Loucy (cell line): Measurements from ENCODE around the gene GULP1.

Experiments used
- H2AFZ ChIP-seq: fragments of 200-600 bp; sonication (generic); 2 replicates; pipeline ENCODE4 v1.6.0; 2016; ENCODE audit warnings: antibody characterized with exemption, mild to moderate bottlenecking, low read length, moderate library complexity
- H3F3A ChIP-seq: fragments of 200-600 bp; 2 replicates; pipeline ENCODE4 v1.6.0; 2016; ENCODE audit warnings: antibody characterized with exemption, low read depth, mild to moderate bottlenecking
- H3K27me3 ChIP-seq: fragments of 200-600 bp; sonication (generic); 2 replicates; pipeline ENCODE4 v1.6.1; 2014; ENCODE audit warnings: low read length, mild to moderate bottlenecking; ENCODE audit not compliant: insufficient read depth, poor library complexity, severe bottlenecking
- H3K36me3 ChIP-seq: fragments of 200-600 bp; sonication (generic); 2 replicates; pipeline ENCODE4 v1.6.1; 2016; ENCODE audit warnings: low read length; ENCODE audit not compliant: insufficient read depth
- H3K4me1 ChIP-seq: fragments of 200-600 bp; sonication (generic); 2 replicates; pipeline ENCODE4 v1.5.1; 2014; ENCODE audit warnings: low read length, mild to moderate bottlenecking; ENCODE audit not compliant: insufficient read depth, poor library complexity, severe bottlenecking
- H3K4me2 ChIP-seq: fragments of 200-600 bp; sonication (generic); 2 replicates; pipeline ENCODE4 v1.6.0; 2014; ENCODE audit warnings: antibody characterized with exemption, low read length, low read depth, mild to moderate bottlenecking; ENCODE audit not compliant: poor library complexity, severe bottlenecking
- H3K4me3 ChIP-seq: fragments of 200-600 bp; sonication (generic); 2 replicates; pipeline ENCODE4 v1.5.1; 2014; ENCODE audit warnings: low read length, mild to moderate bottlenecking, mixed read lengths; ENCODE audit not compliant: poor library complexity, severe bottlenecking
- H3K79me2 ChIP-seq: fragments of 200-600 bp; sonication (generic); 2 replicates; pipeline ENCODE4 v1.6.1; 2014; ENCODE audit warnings: low read length; ENCODE audit not compliant: insufficient read depth
- H3K9ac ChIP-seq: fragments of 200-600 bp; sonication (generic); 2 replicates; pipeline ENCODE4 v1.6.0; 2014; ENCODE audit warnings: mild to moderate bottlenecking, low read depth, low read length, moderate library complexity; ENCODE audit not compliant: poor library complexity, severe bottlenecking
- H3K9me2 ChIP-seq: fragments of 200-600 bp; sonication (generic); replicated peaks from 2 replicates; pipeline ENCODE4 v1.6.1; 2016; ENCODE audit warnings: low read depth, low read length, mixed read lengths
- H3K9me3 ChIP-seq: fragments of 200-600 bp; sonication (generic); 2 replicates; pipeline ENCODE4 v1.6.1; 2014; ENCODE audit warnings: mild to moderate bottlenecking, antibody characterized with exemption, low read length, low read depth; ENCODE audit not compliant: insufficient read depth
- H4K20me1 ChIP-seq: fragments of 200-600 bp; sonication (generic); 2 replicates; pipeline ENCODE4 v1.6.0; 2014; ENCODE audit warnings: antibody characterized with exemption, low read length, mild to moderate bottlenecking; ENCODE audit not compliant: insufficient read depth, poor library complexity, severe bottlenecking
- EZH2phosphoT487 ChIP-seq: fragments of 200-600 bp; IDR thresholded peaks from 2 replicates; pipeline ENCODE4 v1.6.1; 2018; ENCODE audit warnings: antibody characterized with exemption, mild to moderate bottlenecking, moderate library complexity, borderline replicate concordance
- TF ChIP-seq, protein P1 (sequence below): fragments of 200-600 bp; sonication (generic); conservative IDR thresholded peaks from 2 replicates; pipeline ENCODE4 v1.5.1; 2014; ENCODE audit warnings: mild to moderate bottlenecking, antibody characterized with exemption, low read length

The GULP1 gene

DNA sequence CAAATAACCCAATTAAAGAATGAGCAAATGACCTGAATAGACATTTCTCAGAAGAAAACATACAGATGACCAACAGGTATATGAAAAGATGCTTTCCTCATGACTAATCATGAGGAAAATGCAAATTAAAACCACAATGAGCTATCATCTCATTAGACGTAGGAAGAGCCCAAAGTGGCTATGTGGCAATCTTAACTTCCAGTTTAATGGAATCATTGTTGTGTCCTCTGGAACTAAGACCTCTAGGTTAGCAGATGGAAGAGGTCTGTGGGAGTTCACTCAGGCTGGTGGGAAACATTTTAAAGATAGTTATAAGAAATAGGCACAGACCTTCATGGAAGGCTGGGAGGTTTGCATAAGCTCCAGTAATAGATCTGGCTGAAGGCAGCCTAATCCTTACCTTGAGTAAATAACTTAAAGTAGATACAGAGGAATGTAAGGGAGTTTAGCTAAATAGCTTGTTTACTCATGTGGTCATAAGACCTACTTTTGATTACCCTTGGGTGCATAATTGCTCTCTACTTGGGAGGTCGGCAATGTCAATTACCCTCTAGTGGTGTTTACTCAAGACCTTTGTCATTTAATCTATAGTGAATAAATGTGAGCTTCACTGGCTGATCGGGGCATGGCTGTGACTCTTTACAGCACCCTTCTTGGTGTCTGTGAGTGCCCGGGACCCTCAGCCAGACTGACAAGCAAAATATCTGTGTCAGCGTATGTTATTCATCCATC is 119.0 kb downstream of the GULP1 start:
- Histone ChIP-seq H3K79me2 (no peaks in the 10 kb centered on the region), H2AFZ (no peak overlapping the region), H3K36me3 (no peaks in the 10 kb centered on the region), H3F3A (no peaks in the 10 kb centered on the region), H3K9ac (no peak overlapping the region), H4K20me1 (no peaks in the 10 kb centered on the region), H3K4me3 (no peak overlapping the region), H3K9me2 (no peaks in the 10 kb centered on the region), H3K9me3 (peaks cover 12% of the 10 kb centered on the region; the same call in 1 of the 2 replicates), H3K27me3 (no peaks in the 10 kb centered on the region), H3K4me2 (no peak overlapping the region), H3K4me1 (no peaks in the 10 kb centered on the region)
- TF ChIP-seq, protein P1, sequence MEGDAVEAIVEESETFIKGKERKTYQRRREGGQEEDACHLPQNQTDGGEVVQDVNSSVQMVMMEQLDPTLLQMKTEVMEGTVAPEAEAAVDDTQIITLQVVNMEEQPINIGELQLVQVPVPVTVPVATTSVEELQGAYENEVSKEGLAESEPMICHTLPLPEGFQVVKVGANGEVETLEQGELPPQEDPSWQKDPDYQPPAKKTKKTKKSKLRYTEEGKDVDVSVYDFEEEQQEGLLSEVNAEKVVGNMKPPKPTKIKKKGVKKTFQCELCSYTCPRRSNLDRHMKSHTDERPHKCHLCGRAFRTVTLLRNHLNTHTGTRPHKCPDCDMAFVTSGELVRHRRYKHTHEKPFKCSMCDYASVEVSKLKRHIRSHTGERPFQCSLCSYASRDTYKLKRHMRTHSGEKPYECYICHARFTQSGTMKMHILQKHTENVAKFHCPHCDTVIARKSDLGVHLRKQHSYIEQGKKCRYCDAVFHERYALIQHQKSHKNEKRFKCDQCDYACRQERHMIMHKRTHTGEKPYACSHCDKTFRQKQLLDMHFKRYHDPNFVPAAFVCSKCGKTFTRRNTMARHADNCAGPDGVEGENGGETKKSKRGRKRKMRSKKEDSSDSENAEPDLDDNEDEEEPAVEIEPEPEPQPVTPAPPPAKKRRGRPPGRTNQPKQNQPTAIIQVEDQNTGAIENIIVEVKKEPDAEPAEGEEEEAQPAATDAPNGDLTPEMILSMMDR = no peak
- no peak for TF ChIP-seq EZH2phosphoT487

DNA sequence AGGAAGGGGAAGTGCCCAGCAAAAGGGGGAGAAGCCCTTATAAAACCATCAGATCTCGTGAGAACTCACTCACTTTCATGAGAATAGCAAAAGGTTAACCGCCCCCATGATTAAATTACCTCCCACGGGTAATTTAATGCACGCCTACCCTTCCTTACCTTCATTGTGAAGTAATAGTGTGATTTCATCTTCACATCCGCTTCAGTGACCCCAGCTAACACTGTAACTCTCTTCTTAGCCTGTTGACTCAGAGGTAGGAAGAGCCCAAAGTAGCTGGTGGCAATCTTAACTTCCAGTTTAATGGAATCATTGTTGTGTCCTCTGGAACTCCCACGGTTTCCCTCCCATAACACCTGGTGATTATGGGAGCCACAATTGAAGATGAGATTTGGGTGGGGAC is 120.5 kb downstream of the GULP1 start:
- Histone ChIP-seq H3K4me2 (no peak overlapping the region), H3K79me2 (no peaks in the 10 kb centered on the region), H3K4me1 (no peaks in the 10 kb centered on the region), H3F3A (no peaks in the 10 kb centered on the region), H3K27me3 (no peaks in the 10 kb centered on the region), H3K4me3 (no peak overlapping the region), H3K9ac (no peak overlapping the region), H4K20me1 (no peaks in the 10 kb centered on the region), H3K36me3 (no peaks in the 10 kb centered on the region), H3K9me3 (peaks cover 3% of the 10 kb centered on the region; the same call in 1 of the 2 replicates), H2AFZ (no peak overlapping the region), H3K9me2 (no peaks in the 10 kb centered on the region)
- TF ChIP-seq, protein P1 = no peak
- no peak for TF ChIP-seq EZH2phosphoT487

DNA sequence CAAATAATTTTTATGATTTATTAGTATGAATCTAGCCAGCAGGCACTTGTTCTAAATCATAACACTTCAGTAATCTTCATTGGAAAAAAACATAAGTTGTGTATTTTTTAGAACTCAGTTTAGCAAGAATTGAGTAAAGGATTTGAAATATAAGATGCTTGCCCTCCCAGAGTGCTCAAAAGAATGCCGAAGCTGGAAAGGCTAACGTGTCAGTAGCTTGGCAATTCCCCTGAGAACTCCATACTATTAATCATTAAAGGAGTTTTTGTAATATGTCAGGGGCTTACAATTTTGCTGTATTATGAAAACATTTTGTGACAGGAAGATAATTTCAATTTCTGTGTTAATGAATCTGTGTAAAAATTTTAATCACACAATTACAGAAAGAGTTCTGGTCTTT is 122.7 kb downstream of the GULP1 start:
- TF ChIP-seq EZH2phosphoT487 = no peak
- TF ChIP-seq, protein P1 = no peak
- no peaks in the 10 kb centered on the region for H3F3A ChIP-seq
- H3K4me2 ChIP-seq = no peak overlapping the region
- H3K79me2 ChIP-seq = no peaks in the 10 kb centered on the region
- H3K4me3 ChIP-seq = no peak overlapping the region
- H3K36me3 ChIP-seq = no peaks in the 10 kb centered on the region
- no peaks in the 10 kb centered on the region for H3K27me3 ChIP-seq
- H4K20me1 ChIP-seq = no peaks in the 10 kb centered on the region
- H2AFZ ChIP-seq = no peak overlapping the region
- no peaks in the 10 kb centered on the region for H3K9me2 ChIP-seq
- H3K9me3 ChIP-seq = no peaks in the 10 kb centered on the region; the same call in 1 of the 2 replicates
- no peaks in the 10 kb centered on the region for H3K4me1 ChIP-seq
- no peak overlapping the region for H3K9ac ChIP-seq
